Inflammatory macrophage (primary cell): ENCODE measurements around the gene SPATS2L.
A peak's percentile ranks its signal among the peaks of the same experiment; 100 is the strongest.

Source experiments
- DNase-seq, 2 donors: peaks; one replicate each; pipeline ENCODE4 v3.0.0-alpha.2; 2020 to 2022

SPATS2L gene

GRCh38 chr2:200471928-200472645 is 165.6 kb downstream of the SPATS2L start:
- no peak for DNase-seq

GRCh38 chr2:200472853-200473464 is 166.5 kb downstream of the SPATS2L start:
- no peak for DNase-seq

GRCh38 chr2:200475795-200476194 is 169.3 kb downstream of the SPATS2L start:
- no peak for DNase-seq

- no peak for DNase-seq
Measured at GRCh38 chr2:200476836-200477235, 170.3 kb downstream of the SPATS2L start.

GRCh38 chr2:200477667-200478131 is 171.2 kb downstream of the SPATS2L start:
- DNase-seq, result no peak

GRCh38 chr2:200479692-200480265 is 173.3 kb downstream of the SPATS2L start:
- no peak for DNase-seq

- DNase-seq, result no peak
Measured at GRCh38 chr2:200482194-200482593, 175.7 kb downstream of the SPATS2L start.

- DNase-seq, result peak; percentile 4 to 11
Measured at GRCh38 chr2:200483729-200484198, 177.3 kb downstream of the SPATS2L start.

DNA sequence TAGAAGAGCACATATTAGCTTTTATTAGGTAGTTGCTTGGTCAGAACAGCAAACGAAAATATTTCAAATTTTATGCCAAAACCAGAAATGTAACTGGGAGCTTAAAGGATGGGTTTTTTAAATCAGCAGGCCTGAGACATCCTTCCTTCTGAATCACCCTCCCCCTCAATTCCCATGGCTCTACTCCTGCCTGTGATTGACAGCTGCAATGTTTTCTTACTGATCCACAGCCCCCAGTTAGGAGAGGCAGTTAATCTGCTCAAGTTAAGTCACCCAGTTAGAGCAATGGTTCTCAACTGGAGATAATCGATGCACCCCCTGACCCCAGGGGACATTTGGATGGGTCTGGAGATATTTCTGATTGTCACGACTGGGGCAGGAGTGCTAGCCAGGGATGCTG is 178.4 kb downstream of the SPATS2L start:
- no peak for DNase-seq

- DNase-seq, result no peak
Measured at GRCh38 chr2:200486529-200486928, 180.0 kb downstream of the SPATS2L start.

- DNase-seq, result no peak
Measured at GRCh38 chr2:200488169-200488568, 181.7 kb downstream of the SPATS2L start.

DNA sequence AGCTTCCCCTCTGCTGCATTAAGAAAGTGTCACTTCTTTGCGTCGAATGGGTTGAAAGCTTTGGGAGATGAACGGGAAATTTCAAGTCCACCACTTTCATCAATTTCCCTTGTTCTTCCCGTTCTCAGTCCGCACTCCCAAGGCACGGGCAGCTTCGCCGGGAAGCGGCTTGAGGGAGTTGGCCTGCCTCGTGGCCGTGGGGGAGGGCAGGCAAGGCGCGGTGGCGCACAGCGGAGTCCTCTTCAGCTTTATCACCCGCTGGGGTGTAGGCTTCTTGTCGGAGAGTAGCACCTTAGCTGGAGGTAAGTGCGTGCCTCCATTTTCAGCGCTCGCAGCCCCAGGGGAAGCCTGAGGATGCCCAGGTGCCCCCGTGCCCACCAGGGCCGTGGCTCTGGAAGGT is 183.5 kb downstream of the SPATS2L start:
- DNase-seq, result no peak

GRCh38 chr2:200492656-200493055 is 186.2 kb downstream of the SPATS2L start:
- no peak for DNase-seq

DNA sequence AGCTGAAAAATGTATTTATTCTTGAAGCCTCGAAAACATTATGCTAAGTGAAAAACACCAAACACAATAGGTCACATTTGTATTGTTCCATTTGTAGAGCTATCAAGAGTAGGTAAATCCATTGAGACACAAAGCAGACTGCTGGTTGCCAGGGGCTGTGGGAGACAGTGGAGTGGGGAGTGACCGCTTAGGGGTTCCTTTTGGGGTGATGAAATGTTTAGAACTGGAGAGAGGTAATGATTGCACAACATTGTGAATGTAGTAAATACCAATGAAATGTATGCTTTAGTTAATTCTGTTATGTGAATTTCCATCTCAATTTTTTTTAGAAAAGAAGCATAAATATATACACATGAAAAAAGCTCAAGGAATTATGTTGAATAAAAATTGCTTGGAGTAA is 187.6 kb downstream of the SPATS2L start:
- no peak for DNase-seq

DNA sequence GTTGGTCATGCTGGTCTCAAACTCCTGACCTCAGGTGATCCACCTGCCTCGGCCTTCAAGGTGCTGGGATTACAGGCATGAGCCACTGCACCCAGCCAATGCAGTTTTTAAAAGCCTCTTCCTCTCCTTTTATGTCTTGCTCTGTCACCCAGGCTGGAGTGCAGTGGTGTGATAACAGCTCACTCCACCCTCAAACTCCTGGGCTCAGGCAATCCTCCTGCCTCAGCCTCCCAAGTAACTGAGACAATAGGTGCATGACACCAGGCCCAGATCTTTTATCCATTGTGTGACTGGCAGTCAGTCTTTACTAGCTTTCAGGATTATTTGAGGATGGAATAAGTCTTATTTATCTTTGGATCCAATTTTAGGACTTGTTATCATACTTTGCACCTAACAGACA is 190.2 kb downstream of the SPATS2L start:
- DNase-seq, result no peak

- no peak for DNase-seq
Measured at GRCh38 chr2:200498402-200499162, 192.1 kb downstream of the SPATS2L start.

GRCh38 chr2:200502196-200502595 is 195.7 kb downstream of the SPATS2L start:
- no peak for DNase-seq

- DNase-seq, result no peak
Measured at GRCh38 chr2:200506679-200507078, 200.2 kb downstream of the SPATS2L start.

DNA sequence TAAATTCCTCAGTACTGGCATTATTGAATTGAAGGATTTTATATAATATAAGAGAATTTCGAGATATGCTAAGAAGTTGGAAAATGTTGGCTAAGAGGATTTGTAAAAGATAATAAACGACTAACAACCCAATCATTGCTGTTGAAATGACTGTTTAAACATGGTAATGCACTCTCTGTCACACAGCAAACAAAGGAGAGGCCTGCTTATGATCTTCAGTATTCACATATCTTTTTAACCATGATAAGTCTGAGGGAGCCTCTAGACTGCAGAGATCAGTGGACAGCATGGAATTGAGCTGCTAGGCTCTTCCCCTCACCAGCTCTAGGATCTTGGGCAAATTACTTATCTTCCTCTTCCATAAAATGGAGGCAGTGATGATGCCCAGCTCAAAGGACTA is 200.7 kb downstream of the SPATS2L start:
- no peak for DNase-seq

DNA sequence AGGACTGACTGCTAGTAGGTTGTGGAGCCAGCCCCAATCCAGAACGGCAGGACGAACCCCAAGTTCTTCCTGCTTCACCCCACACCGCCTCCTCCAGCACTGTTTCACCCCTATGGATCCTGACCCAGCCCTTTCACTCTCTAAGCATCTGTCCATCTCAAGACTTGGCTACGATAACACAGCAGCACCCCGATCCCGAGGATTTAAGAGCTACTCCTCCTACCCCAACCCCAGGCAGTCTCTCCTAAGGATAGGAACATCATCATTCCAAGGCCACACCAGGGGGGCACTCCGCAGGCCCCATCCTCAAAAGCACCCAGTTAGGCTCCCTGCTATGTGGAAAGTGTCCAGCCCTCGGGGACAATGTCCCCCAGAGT is 202.7 kb downstream of the SPATS2L start:
- DNase-seq, result peak in 1 of 2 donors; percentile 3

GRCh38 chr2:200509612-200510433 is 203.3 kb downstream of the SPATS2L start, which contains the start of gene KCTD18:
KCTD18 (minus strand) TSS chr2:200510068; CDS start chr2:200507016, 3,052 bp downstream.
- peak; percentile 93 to 94 for DNase-seq

DNA sequence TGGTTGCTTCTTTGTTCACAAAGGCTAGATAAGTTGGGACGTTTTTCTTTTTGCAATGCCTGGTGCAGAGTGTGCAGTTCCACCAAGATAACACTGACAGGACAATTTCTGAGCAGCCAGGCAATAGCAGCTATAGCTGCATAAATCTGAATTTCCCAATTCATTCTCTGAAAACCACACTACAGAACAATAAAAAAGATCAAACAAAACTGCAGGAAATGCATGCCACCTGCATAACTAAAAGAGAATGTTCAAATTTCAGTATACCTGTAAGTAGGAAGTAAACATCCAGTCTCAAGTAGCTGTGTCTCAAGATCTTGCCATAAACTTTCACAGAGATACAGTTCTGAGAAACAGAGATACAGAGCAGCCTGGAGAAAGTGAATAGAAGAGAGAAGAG is 208.7 kb downstream of the SPATS2L start:
- no peak for DNase-seq
